GM19023 (cell line): ENCODE data around the gene CHD1L.
"Not testable (repeated sequence)": the region's sequence is repeated elsewhere in the genome, so short reads cannot be mapped to it uniquely, and the experiment has no call there.

Experiments
- ATAC-seq: cut with Tn5 transposase; IDR thresholded peaks from one replicate; pipeline ENCODE4 v1.9.1; 2021; ENCODE audit warnings: mild to moderate bottlenecking, moderate library complexity; ENCODE audit not compliant: unreplicated experiment

CHD1L gene

GRCh38 chr1:147264158-147264768 is 21.8 kb downstream of the CHD1L start:
- no peak for ATAC-seq

GRCh38 chr1:147266381-147266780 is 23.9 kb downstream of the CHD1L start:
- no peak for ATAC-seq

GRCh38 chr1:147267711-147268110 is 25.2 kb downstream of the CHD1L start:
- no peak for ATAC-seq

- no peak for ATAC-seq
Measured at GRCh38 chr1:147270721-147271120, 28.2 kb downstream of the CHD1L start.

GRCh38 chr1:147272042-147272441 is 29.6 kb downstream of the CHD1L start:
- ATAC-seq, result no peak

- no peak for ATAC-seq
Measured at GRCh38 chr1:147273409-147274336, 31.2 kb downstream of the CHD1L start.

GRCh38 chr1:147281950-147282349 is 39.5 kb downstream of the CHD1L start:
- no peak for ATAC-seq

- ATAC-seq, result no peak
Measured at GRCh38 chr1:147283011-147283410, 40.5 kb downstream of the CHD1L start.

- ATAC-seq, result no peak
Measured at GRCh38 chr1:147287133-147287865, 44.8 kb downstream of the CHD1L start.

- no peak for ATAC-seq
Measured at GRCh38 chr1:147292012-147292411, 49.5 kb downstream of the CHD1L start.

- no peak for ATAC-seq
Measured at GRCh38 chr1:147292631-147293251, 50.3 kb downstream of the CHD1L start.

- no peak for ATAC-seq
Measured at GRCh38 chr1:147297438-147297837, 55.0 kb downstream of the CHD1L start.

GRCh38 chr1:147305803-147306202 is 63.3 kb downstream of the CHD1L start:
- not testable (repeated sequence) for ATAC-seq

- no peak for ATAC-seq
Measured at GRCh38 chr1:147316968-147317367, 74.5 kb downstream of the CHD1L start.

- not testable (repeated sequence) for ATAC-seq
Measured at GRCh38 chr1:147326933-147327687, 84.6 kb downstream of the CHD1L start.

GRCh38 chr1:147334292-147334691 is 91.8 kb downstream of the CHD1L start:
- ATAC-seq, result no peak

- ATAC-seq, result no peak
Measured at GRCh38 chr1:147336291-147336690, 93.8 kb downstream of the CHD1L start.

- ATAC-seq, result no peak
Measured at GRCh38 chr1:147337040-147337630, 94.7 kb downstream of the CHD1L start.

GRCh38 chr1:147338571-147338970 is 96.1 kb downstream of the CHD1L start:
- no peak for ATAC-seq

- ATAC-seq, result no peak
Measured at GRCh38 chr1:147341246-147341645, 98.8 kb downstream of the CHD1L start.
